Thyroid gland (tissue), 4 donors: Measurements from ENCODE around the gene WRAP53. TPM values are rescaled to one million over a fixed set of nuclear protein-coding genes. Genes with fewer than 3 reads are reported as not detected.
A peak's percentile ranks its signal among the peaks of the same experiment; 100 is the strongest.

Experiments used
- DNase-seq, 2 donors: peaks; one replicate each; pipeline ENCODE4 v3.0.0-alpha.2; 2019
- H3K27ac ChIP-seq, 3 donors: fragments of 200-600 bp; sonication (generic); 1 replicate in 2 of 3; 2 replicates in 1 of 3; pipeline ENCODE4 v1.5.1; 2016 to 2019; ENCODE audit warnings: mild to moderate bottlenecking in 1 of 3, moderate library complexity in 1 of 3
- H3K27me3 ChIP-seq: fragments of 200-600 bp; sonication (generic); one replicate; pipeline ENCODE4 v1.5.1; 2019
- H3K36me3 ChIP-seq, 2 donors: fragments of 200-600 bp; sonication (generic); one replicate each; pipeline ENCODE4 v1.5.1; 2016 to 2019
- H3K4me1 ChIP-seq, 2 donors: fragments of 200-600 bp; sonication (generic); one replicate each; pipeline ENCODE4 v1.5.1; 2017 to 2019
- H3K4me3 ChIP-seq, 3 donors: fragments of 200-600 bp; sonication (generic); replicated peaks in 1 of 3; 1 replicate in 2 of 3; 2 replicates in 1 of 3; pipeline ENCODE4 v1.5.1; 2016; ENCODE audit warnings: mild to moderate bottlenecking in 1 of 3
- H3K9me3 ChIP-seq: fragments of 200-600 bp; sonication (generic); one replicate; pipeline ENCODE4 v1.5.1; 2017
- POLR2A ChIP-seq, 2 donors: fragments of 450-650 bp; IDR thresholded peaks; one replicate each; pipeline ENCODE4 v1.6.1; 2017; ENCODE audit warnings: antibody characterized with exemption in 2 of 2, mild to moderate bottlenecking in 2 of 2, moderate library complexity in 1 of 2
- WGBS, 2 donors: methylation state at CpG; one replicate each; pipeline ENCODE4 v1.1.5; 2017; 5-methylcytosine and 5-hydroxymethylcytosine counted together
- intact Hi-C: fragments of 100-400 bp; cut with DNase I; formaldehyde crosslinking; loops from one replicate; pipeline ENCODE4 v1.15.1; 2023
- total RNA-seq, 4 donors: library from RNA; depleted of rRNA; stranded (reverse); fragments of >200 nt; gene quantifications; one replicate each; pipeline ENCODE4 v1.2.3, GENCODE V29; 2016
- TF ChIP-seq, protein P1 (sequence below), 6 experiments: fragments of 200-600 bp in 3 of 6; fragments of 450-650 bp in 3 of 6; sonication (generic) in 3 of 6; IDR thresholded peaks; one replicate each; pipeline ENCODE4 v1.5.1; 2016 to 2019; ENCODE audit warnings: antibody characterized with exemption in 6 of 6, mild to moderate bottlenecking in 2 of 6, inconsistent platforms in 1 of 6, moderate library complexity in 1 of 6

WRAP53 gene
- total RNA-seq, 4 donors from 2014 or later: 2.9 to 8.0 (median 4.6) TPM

GRCh38 chr17:7704601-7705268 is 16.5 kb downstream of the WRAP53 start, which contains the start of gene EFNB3:
Gene EFNB3, plus strand, starts transcription at chr17:7705202. Its CDS starts 397 bp downstream, at chr17:7705599.
- H3K4me1 ChIP-seq: peaks cover 9 to 12% of the 10 kb centered on the region in 2 donors
- H3K36me3 ChIP-seq: peaks cover 0 to 4% of the 10 kb centered on the region in 2 donors
- no peak within 1 kb of the TSS for H3K27ac ChIP-seq
- 4% methylated on average over 22 to 35 of the region's 45 CpGs for WGBS, 2 donors
- H3K9me3 ChIP-seq: no peaks in the 10 kb centered on the region
- H3K4me3 ChIP-seq: peak within 1 kb of the TSS in 1 of 3 donors; percentile 23
- peaks cover 8% of the 10 kb centered on the region for H3K27me3 ChIP-seq
- intact Hi-C loops: no loop called here
- peak in 1 of 2 donors; percentile 24 for DNase-seq
- TF ChIP-seq, protein P1, sequence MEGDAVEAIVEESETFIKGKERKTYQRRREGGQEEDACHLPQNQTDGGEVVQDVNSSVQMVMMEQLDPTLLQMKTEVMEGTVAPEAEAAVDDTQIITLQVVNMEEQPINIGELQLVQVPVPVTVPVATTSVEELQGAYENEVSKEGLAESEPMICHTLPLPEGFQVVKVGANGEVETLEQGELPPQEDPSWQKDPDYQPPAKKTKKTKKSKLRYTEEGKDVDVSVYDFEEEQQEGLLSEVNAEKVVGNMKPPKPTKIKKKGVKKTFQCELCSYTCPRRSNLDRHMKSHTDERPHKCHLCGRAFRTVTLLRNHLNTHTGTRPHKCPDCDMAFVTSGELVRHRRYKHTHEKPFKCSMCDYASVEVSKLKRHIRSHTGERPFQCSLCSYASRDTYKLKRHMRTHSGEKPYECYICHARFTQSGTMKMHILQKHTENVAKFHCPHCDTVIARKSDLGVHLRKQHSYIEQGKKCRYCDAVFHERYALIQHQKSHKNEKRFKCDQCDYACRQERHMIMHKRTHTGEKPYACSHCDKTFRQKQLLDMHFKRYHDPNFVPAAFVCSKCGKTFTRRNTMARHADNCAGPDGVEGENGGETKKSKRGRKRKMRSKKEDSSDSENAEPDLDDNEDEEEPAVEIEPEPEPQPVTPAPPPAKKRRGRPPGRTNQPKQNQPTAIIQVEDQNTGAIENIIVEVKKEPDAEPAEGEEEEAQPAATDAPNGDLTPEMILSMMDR (IDR thresholded peaks at IDR 0.05): no peak
- no peak for TF ChIP-seq POLR2A (IDR thresholded peaks at IDR 0.05)

- H3K9me3 ChIP-seq: no peaks in the 10 kb centered on the region
- intact Hi-C loops: no loop called here
- H3K4me3 ChIP-seq: peak overlapping the region in 1 of 3 donors; percentile 23
- 9 to 12% methylated on average over 20 to 22 of the region's 50 CpGs for WGBS, 2 donors
- peaks cover 0 to 4% of the 10 kb centered on the region in 2 donors for H3K36me3 ChIP-seq
- no peak overlapping the region for H3K27ac ChIP-seq
- TF ChIP-seq, protein P1 (IDR thresholded peaks at IDR 0.05): no peak
- TF ChIP-seq POLR2A (IDR thresholded peaks at IDR 0.05): no peak
- DNase-seq: no peak
- peaks cover 9 to 12% of the 10 kb centered on the region in 2 donors for H3K4me1 ChIP-seq
- H3K27me3 ChIP-seq: peaks cover 8% of the 10 kb centered on the region
Observed at GRCh38 chr17:7705269-7706255, 17.3 kb downstream of the WRAP53 start.

DNA sequence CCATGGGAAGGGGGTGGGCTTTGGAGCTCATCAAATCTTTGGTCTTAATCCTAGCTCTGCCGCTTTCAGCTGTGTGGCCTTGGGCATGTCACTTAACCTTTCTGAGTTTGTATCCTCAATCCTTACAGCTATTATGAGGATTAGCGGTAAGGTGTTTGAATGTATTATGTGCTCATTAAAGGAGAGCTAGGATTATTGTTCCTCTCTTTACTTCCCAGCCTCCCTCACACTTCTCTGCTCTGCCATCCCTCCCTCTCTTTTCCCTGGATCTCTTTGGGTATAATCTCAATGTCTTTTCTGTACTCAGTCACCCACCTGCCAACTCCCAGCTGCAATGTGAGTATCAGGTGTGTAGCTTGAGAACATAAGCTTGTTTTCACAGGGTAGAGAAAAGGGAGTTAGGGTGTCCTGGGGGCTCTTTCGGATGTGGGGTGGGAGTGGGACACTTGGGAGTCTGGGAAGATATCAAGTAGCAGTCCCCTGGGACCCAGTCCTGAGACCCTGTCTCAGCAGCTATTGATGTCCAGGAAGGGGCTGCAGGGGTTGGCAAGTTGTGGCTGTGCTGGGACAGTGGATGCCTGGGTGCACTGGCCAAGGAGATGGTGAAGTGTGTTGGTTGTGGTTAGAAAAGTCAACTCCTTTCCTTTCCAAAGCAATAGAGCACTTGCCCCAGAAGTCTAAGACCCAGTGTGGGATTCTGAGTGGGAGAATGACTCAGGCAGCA is 18.5 kb downstream of the WRAP53 start:
- H3K9me3 ChIP-seq: no peaks in the 10 kb centered on the region
- TF ChIP-seq POLR2A (IDR thresholded peaks at IDR 0.05): no peak
- TF ChIP-seq, protein P1 (IDR thresholded peaks at IDR 0.05): no peak
- peaks cover 9 to 12% of the 10 kb centered on the region in 2 donors for H3K4me1 ChIP-seq
- no peak overlapping the region for H3K27ac ChIP-seq
- 94% methylated on average over 3 of the region's 3 CpGs for WGBS, 2 donors
- H3K36me3 ChIP-seq: no peaks in the 10 kb centered on the region
- H3K27me3 ChIP-seq: peaks cover 8% of the 10 kb centered on the region
- DNase-seq: no peak
- no peak overlapping the region for H3K4me3 ChIP-seq
- intact Hi-C loops: no loop called here

DNA sequence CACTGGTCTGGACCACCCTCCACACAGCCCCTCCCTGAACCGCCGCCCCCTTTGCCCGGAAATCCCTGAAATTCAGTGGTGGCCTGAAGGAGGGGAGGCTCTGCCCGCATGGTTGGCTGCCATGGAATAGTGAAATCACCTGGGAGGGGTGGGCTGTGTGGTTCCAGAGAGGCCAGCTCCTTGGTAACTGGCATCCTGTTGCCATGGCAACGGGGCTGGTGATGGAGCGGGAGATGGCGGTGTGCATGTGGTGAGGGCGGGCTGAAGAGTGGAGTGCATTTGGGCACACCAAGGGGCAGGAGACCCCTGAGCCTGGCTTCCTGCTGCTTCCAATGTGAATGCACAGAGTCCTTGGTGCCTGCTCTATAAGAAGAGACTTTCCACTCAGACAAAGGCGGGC is 19.2 kb downstream of the WRAP53 start:
- intact Hi-C loops: no loop called here
- Histone ChIP-seq H3K36me3 (no peaks in the 10 kb centered on the region), H3K4me3 (no peak overlapping the region), H3K4me1 (peaks cover 9 to 12% of the 10 kb centered on the region in 2 donors), H3K9me3 (no peaks in the 10 kb centered on the region), H3K27ac (no peak overlapping the region), H3K27me3 (peaks cover 8% of the 10 kb centered on the region)
- TF ChIP-seq POLR2A (IDR thresholded peaks at IDR 0.05): no peak
- TF ChIP-seq, protein P1 (IDR thresholded peaks at IDR 0.05): no peak
- DNase-seq: no peak
- 84% methylated on average over 9 of the region's 9 CpGs for WGBS, 2 donors
